Erythroblast (primary cell): Measurements from ENCODE around the gene CCDC174.

Experiments
- GATA1 ChIP-seq: IDR thresholded peaks from 2 replicates; pipeline ENCODE4 v1.6.1; 2011; ENCODE audit warnings: low read depth, mild to moderate bottlenecking, control low read depth, low read length, moderate library complexity
- POLR2A ChIP-seq: IDR thresholded peaks from 2 replicates; pipeline ENCODE4 v1.6.1; 2011; ENCODE audit warnings: mild to moderate bottlenecking, low read length

GRCh38 chr3:14621093-14621492 lies 30.5 kb upstream of the CCDC174 start:
- TF ChIP-seq POLR2A (no peak), GATA1 (no peak)
